ENCODE data around the gene GPR132. TPM values are rescaled to one million over a fixed set of nuclear protein-coding genes. Genes with fewer than 3 reads are reported as not detected.
A peak's percentile ranks its signal among the peaks of the same experiment; 100 is the strongest.

The GPR132 gene
- total and polyA plus RNA-seq, 2 of the 13 experiments (the other 11 are each of a cell fraction or from before 2014, with no cell fraction given) = not detected

DNA sequence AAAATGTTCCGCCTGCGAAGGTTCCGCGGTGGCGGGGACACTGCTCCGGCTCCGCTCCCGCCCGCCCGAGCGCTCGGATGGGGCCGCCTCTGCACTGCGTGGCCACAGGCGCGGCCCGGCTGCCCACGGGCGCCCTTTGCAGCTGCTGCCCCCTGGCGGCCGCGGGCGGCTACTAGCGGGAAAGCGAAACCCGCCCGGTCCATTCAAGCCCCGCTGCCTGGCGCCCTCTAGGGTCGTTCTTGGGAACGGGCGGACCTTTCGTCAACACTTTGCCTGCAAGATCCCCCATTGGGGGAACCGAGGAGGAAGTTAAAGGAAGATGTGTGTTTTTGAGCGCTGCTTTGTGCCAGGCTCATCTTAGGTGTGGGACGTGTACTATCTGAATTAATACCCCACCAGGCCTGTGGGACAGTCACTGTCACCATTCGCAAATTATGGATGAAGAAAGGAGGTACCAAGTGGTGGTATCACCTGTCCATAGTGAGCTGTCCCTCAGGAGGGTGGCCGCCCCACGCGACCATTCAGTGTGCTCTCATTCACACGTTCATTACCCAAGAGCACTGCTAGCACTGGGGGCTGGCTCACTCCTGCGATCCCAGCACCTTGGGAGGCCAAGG lies 19.4 kb downstream of the GPR132 start (continued):
- TF ChIP-seq, protein P1, sequence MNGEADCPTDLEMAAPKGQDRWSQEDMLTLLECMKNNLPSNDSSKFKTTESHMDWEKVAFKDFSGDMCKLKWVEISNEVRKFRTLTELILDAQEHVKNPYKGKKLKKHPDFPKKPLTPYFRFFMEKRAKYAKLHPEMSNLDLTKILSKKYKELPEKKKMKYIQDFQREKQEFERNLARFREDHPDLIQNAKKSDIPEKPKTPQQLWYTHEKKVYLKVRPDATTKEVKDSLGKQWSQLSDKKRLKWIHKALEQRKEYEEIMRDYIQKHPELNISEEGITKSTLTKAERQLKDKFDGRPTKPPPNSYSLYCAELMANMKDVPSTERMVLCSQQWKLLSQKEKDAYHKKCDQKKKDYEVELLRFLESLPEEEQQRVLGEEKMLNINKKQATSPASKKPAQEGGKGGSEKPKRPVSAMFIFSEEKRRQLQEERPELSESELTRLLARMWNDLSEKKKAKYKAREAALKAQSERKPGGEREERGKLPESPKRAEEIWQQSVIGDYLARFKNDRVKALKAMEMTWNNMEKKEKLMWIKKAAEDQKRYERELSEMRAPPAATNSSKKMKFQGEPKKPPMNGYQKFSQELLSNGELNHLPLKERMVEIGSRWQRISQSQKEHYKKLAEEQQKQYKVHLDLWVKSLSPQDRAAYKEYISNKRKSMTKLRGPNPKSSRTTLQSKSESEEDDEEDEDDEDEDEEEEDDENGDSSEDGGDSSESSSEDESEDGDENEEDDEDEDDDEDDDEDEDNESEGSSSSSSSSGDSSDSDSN (CRISPR knock-in tag; IDR thresholded peaks at IDR 0.05) = peak; percentile 42; the same call in 1 of the 2 replicates
- TF ChIP-seq ZNF629 (CRISPR knock-in tag; conservative IDR thresholded peaks at IDR 0.05) (0 out of 2 replicates have a peak, but pooled peaks have one; percentile 6), TARDBP (CRISPR knock-in tag; IDR thresholded peaks at IDR 0.05) (no peak), ZC3H13 (CRISPR knock-in tag; IDR thresholded peaks at IDR 0.05) (no peak), ZNF746 (CRISPR knock-in tag; IDR thresholded peaks at IDR 0.05) (peak; percentile 63), ZNF333 (CRISPR knock-in tag; IDR thresholded peaks at IDR 0.05; ENCODE audit: borderline replicate concordance) (peak; percentile 42; the same call in 1 of the 2 replicates), ZMYM4 (CRISPR knock-in tag; IDR thresholded peaks at IDR 0.05) (peak; percentile 52; the same call in 1 of the 2 replicates), POLR2A (IDR thresholded peaks at IDR 0.05; ENCODE audit: insufficient read depth in 1 of 2, low read depth in 2 of 2, low read length in 2 of 2) (no peak), ZFP36L1 (CRISPR knock-in tag; IDR thresholded peaks at IDR 0.05) (peak; percentile 49; the same call in 1 of the 2 replicates)
- TF ChIP-seq, protein P2, sequence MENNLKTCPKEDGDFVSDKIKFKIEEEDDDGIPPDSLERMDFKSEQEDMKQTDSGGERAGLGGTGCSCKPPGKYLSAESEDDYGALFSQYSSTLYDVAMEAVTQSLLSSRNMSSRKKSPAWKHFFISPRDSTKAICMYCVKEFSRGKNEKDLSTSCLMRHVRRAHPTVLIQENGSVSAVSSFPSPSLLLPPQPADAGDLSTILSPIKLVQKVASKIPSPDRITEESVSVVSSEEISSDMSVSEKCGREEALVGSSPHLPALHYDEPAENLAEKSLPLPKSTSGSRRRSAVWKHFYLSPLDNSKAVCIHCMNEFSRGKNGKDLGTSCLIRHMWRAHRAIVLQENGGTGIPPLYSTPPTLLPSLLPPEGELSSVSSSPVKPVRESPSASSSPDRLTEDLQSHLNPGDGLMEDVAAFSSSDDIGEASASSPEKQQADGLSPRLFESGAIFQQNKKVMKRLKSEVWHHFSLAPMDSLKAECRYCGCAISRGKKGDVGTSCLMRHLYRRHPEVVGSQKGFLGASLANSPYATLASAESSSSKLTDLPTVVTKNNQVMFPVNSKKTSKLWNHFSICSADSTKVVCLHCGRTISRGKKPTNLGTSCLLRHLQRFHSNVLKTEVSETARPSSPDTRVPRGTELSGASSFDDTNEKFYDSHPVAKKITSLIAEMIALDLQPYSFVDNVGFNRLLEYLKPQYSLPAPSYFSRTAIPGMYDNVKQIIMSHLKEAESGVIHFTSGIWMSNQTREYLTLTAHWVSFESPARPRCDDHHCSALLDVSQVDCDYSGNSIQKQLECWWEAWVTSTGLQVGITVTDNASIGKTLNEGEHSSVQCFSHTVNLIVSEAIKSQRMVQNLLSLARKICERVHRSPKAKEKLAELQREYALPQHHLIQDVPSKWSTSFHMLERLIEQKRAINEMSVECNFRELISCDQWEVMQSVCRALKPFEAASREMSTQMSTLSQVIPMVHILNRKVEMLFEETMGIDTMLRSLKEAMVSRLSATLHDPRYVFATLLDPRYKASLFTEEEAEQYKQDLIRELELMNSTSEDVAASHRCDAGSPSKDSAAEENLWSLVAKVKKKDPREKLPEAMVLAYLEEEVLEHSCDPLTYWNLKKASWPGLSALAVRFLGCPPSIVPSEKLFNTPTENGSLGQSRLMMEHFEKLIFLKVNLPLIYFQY (CRISPR knock-in tag; IDR thresholded peaks at IDR 0.05; ENCODE audit: borderline replicate concordance) = peak; percentile 96
- TF ChIP-seq, protein P3, sequence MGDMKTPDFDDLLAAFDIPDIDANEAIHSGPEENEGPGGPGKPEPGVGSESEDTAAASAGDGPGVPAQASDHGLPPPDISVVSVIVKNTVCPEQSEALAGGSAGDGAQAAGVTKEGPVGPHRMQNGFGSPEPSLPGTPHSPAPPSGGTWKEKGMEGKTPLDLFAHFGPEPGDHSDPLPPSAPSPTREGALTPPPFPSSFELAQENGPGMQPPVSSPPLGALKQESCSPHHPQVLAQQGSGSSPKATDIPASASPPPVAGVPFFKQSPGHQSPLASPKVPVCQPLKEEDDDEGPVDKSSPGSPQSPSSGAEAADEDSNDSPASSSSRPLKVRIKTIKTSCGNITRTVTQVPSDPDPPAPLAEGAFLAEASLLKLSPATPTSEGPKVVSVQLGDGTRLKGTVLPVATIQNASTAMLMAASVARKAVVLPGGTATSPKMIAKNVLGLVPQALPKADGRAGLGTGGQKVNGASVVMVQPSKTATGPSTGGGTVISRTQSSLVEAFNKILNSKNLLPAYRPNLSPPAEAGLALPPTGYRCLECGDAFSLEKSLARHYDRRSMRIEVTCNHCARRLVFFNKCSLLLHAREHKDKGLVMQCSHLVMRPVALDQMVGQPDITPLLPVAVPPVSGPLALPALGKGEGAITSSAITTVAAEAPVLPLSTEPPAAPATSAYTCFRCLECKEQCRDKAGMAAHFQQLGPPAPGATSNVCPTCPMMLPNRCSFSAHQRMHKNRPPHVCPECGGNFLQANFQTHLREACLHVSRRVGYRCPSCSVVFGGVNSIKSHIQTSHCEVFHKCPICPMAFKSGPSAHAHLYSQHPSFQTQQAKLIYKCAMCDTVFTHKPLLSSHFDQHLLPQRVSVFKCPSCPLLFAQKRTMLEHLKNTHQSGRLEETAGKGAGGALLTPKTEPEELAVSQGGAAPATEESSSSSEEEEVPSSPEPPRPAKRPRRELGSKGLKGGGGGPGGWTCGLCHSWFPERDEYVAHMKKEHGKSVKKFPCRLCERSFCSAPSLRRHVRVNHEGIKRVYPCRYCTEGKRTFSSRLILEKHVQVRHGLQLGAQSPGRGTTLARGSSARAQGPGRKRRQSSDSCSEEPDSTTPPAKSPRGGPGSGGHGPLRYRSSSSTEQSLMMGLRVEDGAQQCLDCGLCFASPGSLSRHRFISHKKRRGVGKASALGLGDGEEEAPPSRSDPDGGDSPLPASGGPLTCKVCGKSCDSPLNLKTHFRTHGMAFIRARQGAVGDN (CRISPR knock-in tag; IDR thresholded peaks at IDR 0.05) = peak; percentile 69
- TF ChIP-seq, protein P4, sequence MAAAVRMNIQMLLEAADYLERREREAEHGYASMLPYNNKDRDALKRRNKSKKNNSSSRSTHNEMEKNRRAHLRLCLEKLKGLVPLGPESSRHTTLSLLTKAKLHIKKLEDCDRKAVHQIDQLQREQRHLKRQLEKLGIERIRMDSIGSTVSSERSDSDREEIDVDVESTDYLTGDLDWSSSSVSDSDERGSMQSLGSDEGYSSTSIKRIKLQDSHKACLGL (CRISPR knock-in tag; IDR thresholded peaks at IDR 0.05) = peak; percentile 40; the same call in 1 of the 2 replicates
- TF ChIP-seq, protein P5, sequence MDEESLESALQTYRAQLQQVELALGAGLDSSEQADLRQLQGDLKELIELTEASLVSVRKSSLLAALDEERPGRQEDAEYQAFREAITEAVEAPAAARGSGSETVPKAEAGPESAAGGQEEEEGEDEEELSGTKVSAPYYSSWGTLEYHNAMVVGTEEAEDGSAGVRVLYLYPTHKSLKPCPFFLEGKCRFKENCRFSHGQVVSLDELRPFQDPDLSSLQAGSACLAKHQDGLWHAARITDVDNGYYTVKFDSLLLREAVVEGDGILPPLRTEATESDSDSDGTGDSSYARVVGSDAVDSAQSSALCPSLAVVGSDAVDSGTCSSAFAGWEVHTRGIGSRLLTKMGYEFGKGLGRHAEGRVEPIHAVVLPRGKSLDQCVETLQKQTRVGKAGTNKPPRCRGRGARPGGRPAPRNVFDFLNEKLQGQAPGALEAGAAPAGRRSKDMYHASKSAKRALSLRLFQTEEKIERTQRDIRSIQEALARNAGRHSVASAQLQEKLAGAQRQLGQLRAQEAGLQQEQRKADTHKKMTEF (CRISPR knock-in tag; IDR thresholded peaks at IDR 0.05) = peak; percentile 52; the same call in 1 of the 2 replicates

All from HepG2 (cell line).